Kasumi-1 (cell line): ENCODE results near the gene LDLRAD1.
A peak's percentile ranks its signal among the peaks of the same experiment; 100 is the strongest.
"Not testable (repeated sequence)": the region's sequence is repeated elsewhere in the genome, so short reads cannot be mapped to it uniquely, and the experiment has no call there.

ENCODE experiments used
- DNase-seq, 2 experiments: peaks; one replicate each; lab custom pipeline; 2025; lab: John Stamatoyannopoulos, UW

Gene LDLRAD1

GRCh38 chr1:54017979-54018378, at the start of gene LDLRAD1:
Gene LDLRAD1, minus strand, starts transcription at chr1:54018186. Its CDS starts 74 bp downstream, at chr1:54018112.
- DNase-seq, result no peak

GRCh38 chr1:54064299-54064698, 46.3 kb upstream of the LDLRAD1 start:
- DNase-seq, result no peak

- DNase-seq, result peak; percentile 30 to 38
Observed at GRCh38 chr1:54054438-54054749, 36.4 kb upstream of the LDLRAD1 start.

- DNase-seq, result peak; percentile 35 to 38
Observed at GRCh38 chr1:54053745-54054437, 35.9 kb upstream of the LDLRAD1 start.

GRCh38 chr1:54052934-54053744, 35.2 kb upstream of the LDLRAD1 start, which contains the start of the genes TCEANC2 and TMEM59:
Gene TCEANC2, plus strand, starts transcription at chr1:54053608. Its CDS starts 815 bp downstream, at chr1:54054423.
Gene TMEM59, minus strand, starts transcription at chr1:54053204. Its CDS starts 16 bp downstream, at chr1:54053188.
- peak; percentile 99 for DNase-seq

GRCh38 chr1:54052431-54052933, 34.5 kb upstream of the LDLRAD1 start:
- DNase-seq, result peak; percentile 21 to 43

- peak in 1 of 2 experiments; percentile 5 for DNase-seq
Observed at GRCh38 chr1:54051933-54052430, 34.0 kb upstream of the LDLRAD1 start.

- DNase-seq, result not testable (repeated sequence)
Observed at GRCh38 chr1:54050435-54050834, 32.4 kb upstream of the LDLRAD1 start.

- peak; percentile 6 to 14 for DNase-seq
Observed at GRCh38 chr1:54047384-54048305, 29.7 kb upstream of the LDLRAD1 start.

GRCh38 chr1:54046671-54047383, 28.8 kb upstream of the LDLRAD1 start:
- DNase-seq, result no peak

- no peak for DNase-seq
Observed at GRCh38 chr1:54045496-54045895, 27.5 kb upstream of the LDLRAD1 start.

- DNase-seq, result no peak
Observed at GRCh38 chr1:54041806-54042205, 23.8 kb upstream of the LDLRAD1 start.

GRCh38 chr1:54037476-54037875, 19.5 kb upstream of the LDLRAD1 start:
- no peak for DNase-seq

- DNase-seq, result no peak
Observed at GRCh38 chr1:54028306-54029251, 10.6 kb upstream of the LDLRAD1 start.

- no peak for DNase-seq
Observed at GRCh38 chr1:54027848-54028247, 9.9 kb upstream of the LDLRAD1 start.

GRCh38 chr1:54024811-54025210, 6.8 kb upstream of the LDLRAD1 start:
- DNase-seq, result not testable (repeated sequence)

- DNase-seq, result no peak
Observed at GRCh38 chr1:54024358-54024757, 6.4 kb upstream of the LDLRAD1 start.

GRCh38 chr1:54019562-54020176, 1.7 kb upstream of the LDLRAD1 start:
- DNase-seq, result not testable (repeated sequence)

GRCh38 chr1:54018635-54019034, 649 bp upstream of the LDLRAD1 start:
- no peak for DNase-seq
